RWPE2 (cell line): ENCODE measurements around the gene TCEA2.

Source experiments
- ATAC-seq: fragments of 200-7000 bp; cut with Tn5 transposase; 3 replicates; pipeline ENCODE4 v1.9.1; 2021; ENCODE audit warnings: low read depth
- DNase-seq: peaks from one replicate; pipeline ENCODE4 v3.0.0-alpha.2; 2020; ENCODE audit warnings: low spot score
- H3K27ac ChIP-seq: fragments of 450-650 bp; 2 replicates; pipeline ENCODE4 v1.5.1; 2017; ENCODE audit warnings: mild to moderate bottlenecking; ENCODE audit not compliant: poor library complexity, severe bottlenecking
- H3K27me3 ChIP-seq: fragments of 250-450 bp; sonication (Bioruptor Pico); 2 replicates; pipeline ENCODE4 v1.5.1; 2021; ENCODE audit warnings: mild to moderate bottlenecking, moderate library complexity; ENCODE audit not compliant: insufficient read depth, poor library complexity, severe bottlenecking
- H3K36me3 ChIP-seq: fragments of 250-450 bp; sonication (Bioruptor Pico); 2 replicates; pipeline ENCODE4 v1.5.1; 2020; ENCODE audit warnings: low read depth, mild to moderate bottlenecking, moderate library complexity
- H3K4me1 ChIP-seq: fragments of 250-450 bp; sonication (Bioruptor Pico); 2 replicates; pipeline ENCODE4 v1.5.1; 2021; ENCODE audit warnings: mild to moderate bottlenecking, moderate library complexity; ENCODE audit not compliant: insufficient read depth, poor library complexity, severe bottlenecking
- H3K4me3 ChIP-seq: fragments of 250-450 bp; sonication (Bioruptor Pico); 2 replicates; pipeline ENCODE4 v1.5.1; 2021; ENCODE audit warnings: mild to moderate bottlenecking, moderate library complexity; ENCODE audit not compliant: severe bottlenecking
- H3K9me3 ChIP-seq: fragments of 250-450 bp; sonication (Bioruptor Pico); 2 replicates; pipeline ENCODE4 v1.5.1; 2021; ENCODE audit warnings: mild to moderate bottlenecking, moderate library complexity; ENCODE audit not compliant: severe bottlenecking
- TF ChIP-seq, protein P1 (sequence below): fragments of 450-650 bp; IDR thresholded peaks from one replicate; pipeline ENCODE4 v1.5.1; 2017; ENCODE audit warnings: mild to moderate bottlenecking, moderate library complexity; ENCODE audit not compliant: poor library complexity, severe bottlenecking

Gene TCEA2

DNA sequence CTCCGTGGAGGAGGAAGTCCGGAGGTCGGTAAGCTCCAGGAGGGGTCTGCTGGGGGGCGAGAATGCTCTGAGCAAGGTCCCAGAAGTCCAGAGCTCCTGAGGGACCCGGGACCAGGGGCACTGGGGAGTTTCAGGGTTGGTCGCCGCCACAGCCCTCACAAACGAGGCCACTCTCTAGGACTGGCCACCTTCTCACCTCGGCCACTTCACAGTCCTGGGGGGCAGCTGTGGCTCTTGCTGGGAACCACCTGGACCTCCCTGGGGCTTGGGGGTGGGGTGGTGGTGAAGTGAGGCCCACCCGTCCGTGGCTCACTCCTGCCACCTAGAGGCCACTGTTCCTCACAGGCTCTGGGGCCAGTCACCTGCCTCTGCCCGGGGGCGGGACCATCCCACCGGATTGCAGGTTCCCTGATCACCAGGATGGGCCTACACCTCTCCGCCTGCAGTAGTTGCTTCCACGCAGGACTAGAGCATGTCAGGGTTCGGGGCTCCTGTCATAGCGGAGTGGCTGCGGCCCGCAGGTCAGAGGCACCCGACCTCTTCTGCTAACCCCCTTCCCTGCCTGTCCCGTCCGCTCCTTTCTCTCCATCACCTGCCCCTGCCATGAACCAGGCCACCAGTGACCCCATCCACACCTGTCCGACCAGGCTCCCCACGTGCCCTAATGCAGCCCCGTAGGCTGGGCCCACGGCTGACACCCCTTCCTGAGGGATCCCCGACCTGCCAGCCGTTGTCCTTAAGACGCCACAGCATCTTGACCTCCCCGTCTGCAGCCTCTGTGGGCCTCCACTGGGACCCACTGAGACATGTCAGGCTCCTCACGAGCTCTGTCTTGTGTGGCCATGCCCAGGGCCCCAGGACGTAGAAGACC, 5.1 kb upstream of the TCEA2 start:
- Histone ChIP-seq H3K36me3 (no peaks in the 10 kb centered on the region), H3K27ac (no peak overlapping the region), H3K9me3 (no peaks in the 10 kb centered on the region), H3K4me1 (no peaks in the 10 kb centered on the region), H3K4me3 (no peak overlapping the region), H3K27me3 (no peaks in the 10 kb centered on the region)
- peak; percentile 69 for ATAC-seq
- TF ChIP-seq, protein P1, sequence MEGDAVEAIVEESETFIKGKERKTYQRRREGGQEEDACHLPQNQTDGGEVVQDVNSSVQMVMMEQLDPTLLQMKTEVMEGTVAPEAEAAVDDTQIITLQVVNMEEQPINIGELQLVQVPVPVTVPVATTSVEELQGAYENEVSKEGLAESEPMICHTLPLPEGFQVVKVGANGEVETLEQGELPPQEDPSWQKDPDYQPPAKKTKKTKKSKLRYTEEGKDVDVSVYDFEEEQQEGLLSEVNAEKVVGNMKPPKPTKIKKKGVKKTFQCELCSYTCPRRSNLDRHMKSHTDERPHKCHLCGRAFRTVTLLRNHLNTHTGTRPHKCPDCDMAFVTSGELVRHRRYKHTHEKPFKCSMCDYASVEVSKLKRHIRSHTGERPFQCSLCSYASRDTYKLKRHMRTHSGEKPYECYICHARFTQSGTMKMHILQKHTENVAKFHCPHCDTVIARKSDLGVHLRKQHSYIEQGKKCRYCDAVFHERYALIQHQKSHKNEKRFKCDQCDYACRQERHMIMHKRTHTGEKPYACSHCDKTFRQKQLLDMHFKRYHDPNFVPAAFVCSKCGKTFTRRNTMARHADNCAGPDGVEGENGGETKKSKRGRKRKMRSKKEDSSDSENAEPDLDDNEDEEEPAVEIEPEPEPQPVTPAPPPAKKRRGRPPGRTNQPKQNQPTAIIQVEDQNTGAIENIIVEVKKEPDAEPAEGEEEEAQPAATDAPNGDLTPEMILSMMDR: peak; percentile 100
- peak; percentile 97 for DNase-seq

DNA sequence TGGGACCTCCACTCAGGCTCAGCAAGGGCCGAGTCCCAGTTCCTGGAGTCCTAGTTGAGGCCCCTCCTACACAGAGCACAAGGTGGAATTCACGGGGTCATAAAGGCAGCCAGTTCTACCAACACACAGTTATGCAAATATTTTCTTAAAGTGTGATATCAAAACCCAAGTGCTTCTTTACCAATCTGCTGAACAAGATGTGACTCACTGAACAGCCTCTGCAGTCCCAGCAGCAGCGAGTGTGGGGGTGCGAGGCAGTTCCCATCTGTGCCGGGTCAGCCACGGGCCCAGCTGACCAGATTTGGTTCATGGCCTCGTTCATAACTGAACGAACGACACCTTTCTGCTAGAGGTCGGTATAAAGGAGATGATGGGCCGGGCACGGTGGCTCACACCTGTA, 4.5 kb upstream of the TCEA2 start:
- DNase-seq (no peak), ATAC-seq (no peak)
- TF ChIP-seq, protein P1: no peak
- H3K4me3 ChIP-seq: no peak overlapping the region
- no peaks in the 10 kb centered on the region for H3K4me1 ChIP-seq
- H3K9me3 ChIP-seq: no peaks in the 10 kb centered on the region
- H3K27ac ChIP-seq: no peak overlapping the region
- H3K36me3 ChIP-seq: no peaks in the 10 kb centered on the region
- H3K27me3 ChIP-seq: no peaks in the 10 kb centered on the region

DNA sequence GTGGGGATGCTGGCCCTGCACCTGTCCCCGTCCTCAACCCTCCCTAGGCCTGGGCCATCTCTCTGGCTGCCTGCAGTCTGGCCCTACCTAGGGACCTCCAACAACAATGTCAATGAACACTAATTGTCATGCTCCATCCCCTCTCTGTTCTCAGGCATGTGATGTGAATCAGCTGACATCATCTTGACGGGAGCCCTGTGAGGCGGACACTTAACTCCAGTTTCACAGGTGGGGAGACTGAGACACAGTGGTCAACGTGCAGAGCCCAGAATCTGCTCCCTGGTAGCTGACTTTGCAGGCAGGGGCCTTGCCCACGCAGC, 762 bp upstream of the TCEA2 start:
- peak overlapping the region; percentile 62 for H3K27ac ChIP-seq
- peak overlapping the region; percentile 92 for H3K4me3 ChIP-seq
- H3K9me3 ChIP-seq: no peaks in the 10 kb centered on the region
- TF ChIP-seq, protein P1: no peak
- H3K27me3 ChIP-seq: no peaks in the 10 kb centered on the region
- H3K36me3 ChIP-seq: no peaks in the 10 kb centered on the region
- DNase-seq (no peak), ATAC-seq (no peak)
- H3K4me1 ChIP-seq: peaks cover 30% of the 10 kb centered on the region

DNA sequence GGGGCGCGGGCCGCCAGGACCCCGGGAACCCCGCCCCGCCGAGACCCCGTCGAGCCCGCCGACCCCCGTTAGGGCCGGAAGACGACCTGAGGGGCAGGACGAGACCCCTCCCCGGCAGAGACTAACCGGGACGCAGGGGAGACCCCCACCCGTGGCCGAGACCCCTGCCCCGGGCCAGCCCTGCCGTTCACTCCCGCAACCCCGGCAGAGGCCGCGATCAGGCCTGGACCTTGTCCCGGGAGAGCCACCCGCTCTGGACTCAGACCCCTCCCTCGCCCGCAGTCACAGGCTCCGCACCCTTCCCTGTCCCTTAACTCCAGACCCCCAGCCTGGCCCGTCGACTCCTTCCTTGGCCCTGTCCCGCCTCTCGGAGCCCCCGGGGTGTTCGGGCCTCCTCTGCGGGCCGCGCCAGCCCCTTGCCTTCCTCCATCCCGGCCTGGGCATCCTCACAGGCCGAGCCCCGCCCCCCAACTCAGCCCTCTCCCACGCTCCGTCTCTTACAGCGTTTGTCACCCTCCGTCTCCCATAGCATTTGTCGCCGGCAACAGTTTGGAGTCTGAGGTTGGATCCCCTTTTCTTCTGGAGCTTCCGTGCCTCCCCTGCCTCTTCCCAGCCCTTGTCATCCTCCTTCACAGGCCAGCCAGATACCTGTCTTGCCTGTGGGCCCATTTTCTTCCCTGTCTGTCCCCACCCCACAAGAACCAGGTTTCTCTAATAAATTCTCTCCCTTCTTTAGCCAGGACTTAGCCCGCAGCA, 569 bp downstream of the TCEA2 start:
- Histone ChIP-seq H3K36me3 (no peaks in the 10 kb centered on the region), H3K27ac (peak overlapping the region; percentile 62), H3K27me3 (no peaks in the 10 kb centered on the region), H3K4me3 (peak overlapping the region; percentile 92), H3K9me3 (no peaks in the 10 kb centered on the region), H3K4me1 (peaks cover 30% of the 10 kb centered on the region)
- DNase-seq (peak; percentile 89), ATAC-seq (no peak)
- TF ChIP-seq, protein P1: no peak
